GM21723 (cell line): ENCODE results near the gene SLC13A2.

Experiments used
- ATAC-seq: cut with Tn5 transposase; IDR thresholded peaks from one replicate; pipeline ENCODE4 v1.9.1; 2021; ENCODE audit warnings: mild to moderate bottlenecking, moderate library complexity; ENCODE audit not compliant: unreplicated experiment

Gene SLC13A2

GRCh38 chr17:28470266-28470913 lies 3.1 kb upstream of the SLC13A2 start:
- ATAC-seq, result no peak

DNA sequence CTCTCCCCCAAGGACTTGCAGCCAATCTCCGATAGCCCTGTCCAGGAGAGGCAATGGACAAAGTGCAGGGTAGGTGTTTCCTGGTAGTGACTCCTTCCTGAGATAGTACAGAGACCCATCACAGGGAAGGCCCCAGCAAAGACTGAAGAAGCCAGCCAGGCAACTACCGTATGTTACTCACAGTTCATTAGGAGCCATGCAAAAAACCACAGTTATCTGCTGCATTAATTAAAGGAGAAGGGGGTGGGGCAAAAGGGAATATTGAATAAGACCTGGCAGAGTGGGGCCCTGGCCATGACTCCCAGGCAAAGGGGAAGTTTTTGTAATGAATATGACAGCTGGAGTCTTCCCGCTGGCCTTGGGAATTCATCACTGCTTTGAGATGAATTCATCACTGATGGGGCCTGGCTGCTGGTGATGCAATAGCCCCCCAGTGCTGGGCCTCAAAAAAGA lies 2.5 kb upstream of the SLC13A2 start:
- no peak for ATAC-seq

DNA sequence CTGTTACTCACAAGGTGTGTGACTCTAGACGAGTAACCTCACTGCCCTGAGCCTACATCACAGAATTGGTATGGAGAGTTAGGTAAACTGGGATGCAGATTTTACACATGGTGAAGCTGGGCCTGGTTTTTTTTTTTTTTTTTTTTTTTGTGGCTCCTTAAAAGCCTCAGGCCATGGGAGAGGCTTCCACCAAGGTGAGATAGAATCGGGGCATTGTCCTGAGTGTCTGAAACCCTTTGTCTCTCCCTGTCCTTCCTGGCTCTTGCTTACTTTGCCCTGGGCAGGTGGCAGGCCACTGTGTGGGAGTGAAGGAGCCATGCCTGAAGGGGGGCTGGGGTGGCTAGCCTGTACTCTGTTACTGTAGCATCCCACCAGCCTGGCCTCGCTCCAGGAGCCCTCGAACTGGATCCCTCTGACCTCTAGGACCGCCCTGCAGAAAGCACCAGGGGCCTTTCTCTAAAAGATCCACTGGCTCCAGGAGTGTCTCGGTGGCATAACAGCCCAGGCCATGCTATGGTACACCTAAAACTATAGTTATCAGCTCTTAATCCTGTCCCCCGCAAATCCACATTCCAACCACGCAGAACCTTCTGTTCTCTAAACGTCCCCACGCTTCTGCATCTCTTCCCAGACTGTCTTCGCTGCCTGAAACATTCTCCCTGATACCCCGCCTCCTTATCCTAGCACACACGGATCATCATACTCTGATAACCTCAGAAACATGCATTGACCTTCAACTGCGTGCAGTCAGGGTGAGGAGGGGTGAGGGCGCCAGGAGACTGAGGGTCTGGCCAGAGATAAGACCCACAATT lies 1.7 kb upstream of the SLC13A2 start:
- no peak for ATAC-seq

GRCh38 chr17:28472871-28473497 lies 460 bp upstream of the SLC13A2 start:
- no peak for ATAC-seq

DNA sequence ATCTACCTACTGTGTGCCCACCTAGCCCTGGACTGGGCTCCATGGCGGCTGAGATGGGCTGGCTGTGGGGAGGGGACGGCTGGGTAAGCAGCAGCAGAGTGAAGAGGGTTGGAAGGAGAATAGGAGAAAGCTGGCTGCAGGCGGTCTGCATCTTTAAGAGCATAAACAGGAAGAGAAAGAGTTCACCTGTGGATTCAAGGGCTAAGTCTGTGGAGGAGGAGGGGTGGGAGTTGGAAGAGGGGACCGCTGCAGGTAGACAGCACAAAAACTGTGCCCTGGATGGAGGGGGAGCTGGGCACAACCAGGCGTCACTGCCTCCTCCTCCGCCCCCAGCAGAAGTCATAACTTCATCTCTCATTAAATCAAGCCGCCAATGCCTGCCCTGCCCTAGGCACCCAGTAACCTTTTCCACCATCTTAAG lies 677 bp downstream of the SLC13A2 start:
- no peak for ATAC-seq

DNA sequence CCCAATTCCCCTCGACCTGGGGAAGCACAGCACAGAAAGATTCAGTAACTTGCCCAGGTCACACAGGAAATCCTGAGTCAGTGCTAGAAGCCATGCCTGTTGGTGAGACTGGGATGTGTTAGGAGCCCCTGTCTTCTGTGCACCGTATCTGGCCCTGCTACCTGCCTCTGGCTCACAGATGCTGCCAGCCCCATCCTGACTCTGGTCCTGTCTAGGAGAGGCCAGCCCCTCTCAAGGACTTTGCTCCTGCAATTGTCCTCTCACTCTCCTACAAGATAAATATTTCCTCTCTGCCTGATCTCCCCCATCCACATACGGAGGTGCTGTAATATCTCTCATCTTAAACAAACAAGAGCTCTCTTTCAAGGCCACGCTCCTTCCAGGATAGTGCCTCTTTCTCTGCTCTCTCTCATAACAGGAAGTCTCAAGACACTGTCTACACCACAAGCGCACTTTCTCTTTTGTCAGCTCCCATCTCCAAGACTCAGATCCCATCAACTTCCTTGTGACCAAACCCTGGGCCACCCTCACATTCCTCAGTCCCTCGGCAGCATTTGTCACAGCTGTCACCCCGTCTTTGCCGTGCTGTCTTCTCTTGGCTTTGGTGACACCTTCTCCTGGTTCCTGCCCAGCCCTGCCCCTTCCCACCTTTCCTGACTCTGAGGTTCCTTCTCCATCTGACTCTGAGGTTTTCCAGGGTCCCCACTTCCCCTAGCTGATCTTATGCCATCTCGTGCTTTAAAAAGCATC lies 1.9 kb downstream of the SLC13A2 start:
- ATAC-seq, result no peak

DNA sequence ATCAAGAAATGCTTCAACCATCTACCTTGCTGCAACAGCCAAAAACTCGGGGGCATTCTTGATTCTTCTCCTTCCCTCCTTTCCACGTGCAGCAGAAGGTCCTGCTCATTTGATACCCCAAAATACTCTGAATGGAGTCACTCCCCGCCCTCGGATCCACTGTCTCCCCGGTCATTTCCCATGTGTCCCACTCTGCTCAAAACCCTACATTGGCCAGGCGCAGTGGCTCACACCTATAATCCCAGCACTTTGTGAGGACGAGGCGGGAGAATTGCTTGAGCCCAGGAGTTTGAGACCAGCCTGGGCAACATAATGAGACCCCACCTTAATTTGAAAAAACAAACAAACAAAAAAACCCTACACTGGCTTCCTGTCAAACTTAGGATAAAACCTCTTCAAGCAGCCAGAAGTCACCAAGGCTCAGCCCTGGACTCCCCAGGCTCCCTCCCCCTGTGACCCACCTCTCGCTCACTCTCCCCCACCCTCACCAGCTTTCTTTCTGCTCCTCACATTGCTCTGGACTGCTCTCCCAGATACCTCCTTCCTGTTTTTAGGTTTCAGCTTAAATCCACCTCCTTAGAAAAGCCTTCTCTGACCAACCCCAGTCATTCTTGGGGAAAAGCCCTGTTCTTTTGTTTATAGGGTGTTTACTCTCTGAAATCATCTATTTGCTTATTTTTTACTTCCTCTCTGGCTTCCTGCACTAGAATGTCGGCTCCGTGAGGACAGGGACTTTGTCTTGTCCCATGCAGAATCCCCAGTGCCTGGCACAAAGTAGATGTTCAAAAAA lies 2.8 kb downstream of the SLC13A2 start:
- no peak for ATAC-seq

- ATAC-seq, result no peak
Measured at GRCh38 chr17:28477928-28478327, 4.5 kb downstream of the SLC13A2 start.

- no peak for ATAC-seq
Measured at GRCh38 chr17:28478712-28479615, 5.5 kb downstream of the SLC13A2 start.

- ATAC-seq, result no peak
Measured at GRCh38 chr17:28480278-28480677, 6.8 kb downstream of the SLC13A2 start.

DNA sequence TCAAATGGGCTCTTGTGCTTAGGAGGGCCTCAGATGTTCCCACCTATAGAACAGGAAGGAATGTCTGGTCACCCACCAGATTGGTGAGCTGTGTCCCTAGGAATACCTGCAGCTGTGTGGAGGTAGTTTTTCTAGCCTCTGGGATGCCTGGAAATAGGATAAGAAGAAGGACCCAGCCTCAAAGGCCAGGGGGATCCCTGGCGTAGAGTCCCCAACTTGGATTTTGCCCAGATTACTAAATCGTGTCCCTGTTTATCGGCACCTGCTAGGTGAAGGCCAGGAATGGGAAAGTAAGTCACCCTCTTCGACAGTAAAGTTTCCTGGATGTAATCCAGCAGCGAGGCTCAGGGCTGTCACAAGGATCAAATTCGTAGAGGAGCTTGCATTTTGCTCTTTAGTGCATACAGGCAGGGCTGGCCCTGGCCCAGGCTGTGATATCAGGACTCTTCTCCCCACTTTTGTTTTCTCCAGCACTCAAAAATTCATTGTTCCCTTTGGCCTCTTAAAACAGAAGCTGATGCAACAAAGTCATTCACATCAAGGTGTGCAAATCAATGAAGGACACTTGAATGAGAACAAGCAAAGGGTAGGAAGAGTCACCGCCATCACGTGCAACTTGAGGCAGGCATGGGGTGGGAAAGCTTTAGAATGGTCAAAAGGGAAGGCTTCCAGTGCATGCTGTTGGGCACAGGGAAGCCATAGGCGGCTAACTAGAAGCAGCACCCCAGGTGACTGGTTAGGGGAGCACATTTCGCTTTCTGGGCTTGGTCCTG lies 7.5 kb downstream of the SLC13A2 start:
- ATAC-seq, result no peak

- ATAC-seq, result no peak
Measured at GRCh38 chr17:28482551-28483199, 9.2 kb downstream of the SLC13A2 start.

DNA sequence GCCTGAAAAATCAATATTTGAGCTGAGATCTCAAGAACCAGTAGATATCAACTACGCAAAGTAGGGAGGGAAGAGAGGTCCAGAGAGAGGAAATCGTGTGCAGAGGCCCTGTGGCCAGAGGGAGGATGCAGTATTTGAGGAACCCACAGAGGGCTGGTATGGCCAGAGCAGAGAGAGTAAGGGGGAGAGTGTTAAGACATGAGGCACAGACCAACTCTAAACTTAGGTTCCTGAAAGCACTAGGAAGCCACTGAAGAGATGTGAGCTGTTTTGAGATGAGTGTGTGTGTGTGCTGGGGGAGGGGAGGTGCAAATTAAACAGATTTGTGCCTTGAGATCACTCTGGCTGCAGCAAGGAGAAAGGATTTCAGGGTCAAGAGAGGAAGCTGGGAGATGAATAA lies 10.9 kb downstream of the SLC13A2 start:
- ATAC-seq, result peak; percentile 90

DNA sequence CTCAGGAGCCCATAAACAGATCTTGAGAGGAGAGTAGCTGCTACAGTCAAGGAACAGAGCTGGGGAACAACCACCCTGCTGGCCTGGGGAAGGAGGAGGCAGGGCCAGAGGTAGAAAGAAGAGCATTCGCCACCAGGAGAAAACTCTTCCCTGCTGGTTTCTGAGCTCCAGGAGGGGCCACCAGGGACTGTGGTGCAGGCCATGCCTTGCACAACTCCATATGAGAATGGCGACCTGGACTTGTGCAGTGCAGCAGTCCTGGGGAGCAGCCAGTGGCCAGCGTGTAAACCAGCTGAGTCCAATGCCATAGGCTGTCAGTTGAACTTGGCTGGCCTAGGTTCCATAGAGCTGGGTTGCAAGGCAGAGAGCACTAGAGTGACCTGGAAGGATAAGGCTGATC lies 11.6 kb downstream of the SLC13A2 start:
- ATAC-seq, result no peak

DNA sequence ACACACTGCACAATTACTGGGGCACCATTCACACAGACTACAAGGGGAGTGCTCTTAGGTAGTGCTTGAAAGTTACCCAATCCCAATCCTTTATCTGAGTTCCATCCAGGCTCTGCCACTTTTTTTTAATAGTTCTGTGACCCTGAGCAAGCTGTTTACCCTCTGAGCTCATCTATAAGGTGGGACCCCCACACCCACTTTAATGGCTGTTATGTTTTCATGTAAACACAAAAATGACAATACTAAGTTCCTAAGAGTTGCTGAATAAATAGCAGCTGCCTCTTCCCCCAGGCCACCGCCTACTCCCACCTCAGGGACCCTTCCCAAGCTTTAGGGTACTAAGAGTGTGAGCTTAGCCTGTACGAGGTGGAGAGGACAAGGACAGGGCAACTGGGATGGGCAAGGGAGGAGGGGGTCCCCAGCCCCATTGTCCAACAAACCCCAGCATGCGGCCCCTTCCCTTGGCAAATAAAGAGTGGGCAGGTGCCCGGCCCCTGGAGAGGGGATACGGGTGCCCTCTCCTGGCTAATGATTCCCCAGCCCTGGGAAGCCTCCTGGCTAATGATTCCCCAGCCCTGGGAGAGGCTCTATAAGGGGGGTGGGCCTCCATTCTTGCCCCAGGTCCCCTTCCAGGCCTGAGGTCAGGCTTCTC lies 14.6 kb downstream of the SLC13A2 start:
- ATAC-seq, result no peak

- ATAC-seq, result no peak
Measured at GRCh38 chr17:28488533-28489276, 15.3 kb downstream of the SLC13A2 start.

GRCh38 chr17:28491286-28491685 lies 17.8 kb downstream of the SLC13A2 start:
- no peak for ATAC-seq
